ENCODE data around the gene NR2E3. TPM values are rescaled to one million over a fixed set of nuclear protein-coding genes. Genes with fewer than 3 reads are reported as not detected.

The NR2E3 gene
- polyA plus RNA-seq, 3 donors = not detected

DNA sequence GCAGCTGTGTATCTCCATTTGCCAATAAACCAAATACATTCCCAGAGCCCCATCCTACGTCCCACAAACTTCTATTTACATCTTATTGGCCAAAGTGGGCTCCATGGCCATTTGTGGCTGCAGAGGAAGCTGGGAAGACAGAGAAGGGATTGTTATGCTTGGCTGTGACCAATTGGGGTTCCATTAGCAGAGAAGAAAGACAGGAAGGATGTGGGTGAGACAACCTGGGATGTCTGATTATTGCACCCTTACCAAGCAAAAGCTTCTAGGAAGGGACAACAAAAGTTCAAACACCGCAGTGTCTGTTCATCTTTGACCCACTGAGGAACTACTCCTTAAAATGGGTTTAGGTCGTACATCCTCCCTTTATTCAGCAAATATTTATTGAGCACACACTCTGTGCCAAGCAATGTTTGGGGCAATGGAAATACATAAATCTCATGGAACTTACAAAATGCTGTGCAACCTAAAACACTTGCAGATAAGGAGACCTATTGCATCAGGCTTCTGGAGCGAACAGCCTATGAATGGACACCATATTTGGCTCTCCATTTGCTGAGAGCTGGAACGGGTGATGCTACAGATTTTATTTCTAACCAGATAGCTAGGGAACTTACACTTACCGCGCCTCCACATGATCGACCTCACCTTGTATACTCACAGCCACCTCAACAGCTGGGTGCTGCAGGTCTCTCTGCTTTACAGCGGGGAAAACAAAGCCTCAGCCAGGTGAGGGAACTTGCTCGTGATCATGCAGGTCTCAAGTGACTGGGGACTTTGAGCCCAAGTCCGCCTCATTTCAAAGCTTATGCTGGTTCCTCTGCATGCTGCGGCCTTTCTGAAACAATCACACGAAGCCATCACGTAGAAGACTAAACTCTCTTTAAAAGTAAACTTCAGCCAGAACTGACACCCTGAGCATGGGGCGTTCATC, 21.4 kb upstream of the NR2E3 start:
- Mint-ChIP-seq H3K27ac (no peak overlapping the region), H3K4me3 (no peak overlapping the region), H3K4me1 (no peaks in the 10 kb centered on the region), H3K9me3 (peaks cover 0 to 2% (median 0%) of the 10 kb centered on the region in 7 donors), H3K27me3 (ENCODE audit: low read depth in 3 of 3) (peaks cover 2 to 6% (median 5%) of the 10 kb centered on the region in 3 donors), H3K36me3 (no peaks in the 10 kb centered on the region)
- H3K27ac ChIP-seq (ENCODE audit: low read depth in 1 of 2, low read length in 2 of 2) = no peak overlapping the region
- no peak overlapping the region for H2AFZ ChIP-seq (ENCODE audit: insufficient read depth, low read depth, low read length, poor library complexity, severe bottlenecking)
- H3K4me3 ChIP-seq (replicated peaks in 1 of 3; ENCODE audit: low read depth in 2 of 3, low read length in 3 of 3) = no peak overlapping the region
- TF ChIP-seq CTCF (IDR thresholded peaks at IDR 0.05) = no peak
- no peaks in the 10 kb centered on the region for H3K36me3 ChIP-seq (replicated peaks in 1 of 2; ENCODE audit: control insufficient read depth in 1 of 2, insufficient read depth in 2 of 2, low read length in 2 of 2)
- no peak overlapping the region for H3K9ac ChIP-seq (ENCODE audit: insufficient read depth, low read length, poor library complexity, severe bottlenecking)
- H3K4me2 ChIP-seq (replicated peaks; ENCODE audit: extremely low read depth, low read length, poor library complexity, severe bottlenecking) = no peak overlapping the region
- H3K27me3 ChIP-seq (ENCODE audit: control insufficient read depth in 2 of 2, insufficient read depth in 2 of 2, low read length in 2 of 2) = no peaks in the 10 kb centered on the region
- 94% methylated on average over 14 of the region's 15 CpGs for WGBS (ENCODE audit: insufficient coverage)
- H3K9me3 ChIP-seq (replicated peaks in 1 of 2; ENCODE audit: control insufficient read depth in 1 of 2, insufficient read depth in 1 of 2, low read length in 2 of 2) = no peaks in the 10 kb centered on the region
- no peaks in the 10 kb centered on the region for H3K79me2 ChIP-seq (ENCODE audit: insufficient read depth, low read length)
- H3K4me1 ChIP-seq (ENCODE audit: control insufficient read depth in 1 of 2, insufficient read depth in 2 of 2, low read length in 2 of 2) = no peaks in the 10 kb centered on the region
- no peak for DNase-seq
- intact Hi-C loops (cut with micrococcal nuclease) = no loop called here
- H4K20me1 ChIP-seq (ENCODE audit: insufficient read depth, low read length) = no peaks in the 10 kb centered on the region

GRCh38 chr15:71789616-71790015, 20.7 kb upstream of the NR2E3 start:
- no peak overlapping the region for H3K4me2 ChIP-seq (replicated peaks; ENCODE audit: extremely low read depth, low read length, poor library complexity, severe bottlenecking)
- DNase-seq = no peak
- H3K9ac ChIP-seq (ENCODE audit: insufficient read depth, low read length, poor library complexity, severe bottlenecking) = no peak overlapping the region
- Mint-ChIP-seq H3K27ac (no peak overlapping the region), H3K36me3 (no peaks in the 10 kb centered on the region), H3K4me3 (no peak overlapping the region), H3K9me3 (peaks cover 0 to 4% (median 0%) of the 10 kb centered on the region in 7 donors), H3K27me3 (ENCODE audit: low read depth in 3 of 3) (peaks cover 2 to 6% (median 5%) of the 10 kb centered on the region in 3 donors), H3K4me1 (no peaks in the 10 kb centered on the region)
- H3K4me3 ChIP-seq (replicated peaks in 1 of 3; ENCODE audit: low read depth in 2 of 3, low read length in 3 of 3) = no peak overlapping the region
- no peaks in the 10 kb centered on the region for H3K4me1 ChIP-seq (ENCODE audit: control insufficient read depth in 1 of 2, insufficient read depth in 2 of 2, low read length in 2 of 2)
- H4K20me1 ChIP-seq (ENCODE audit: insufficient read depth, low read length) = no peaks in the 10 kb centered on the region
- no peaks in the 10 kb centered on the region for H3K27me3 ChIP-seq (ENCODE audit: control insufficient read depth in 2 of 2, insufficient read depth in 2 of 2, low read length in 2 of 2)
- no peak for TF ChIP-seq CTCF (IDR thresholded peaks at IDR 0.05)
- H3K79me2 ChIP-seq (ENCODE audit: insufficient read depth, low read length) = no peaks in the 10 kb centered on the region
- intact Hi-C loops (cut with micrococcal nuclease) = no loop called here
- no peaks in the 10 kb centered on the region for H3K36me3 ChIP-seq (replicated peaks in 1 of 2; ENCODE audit: control insufficient read depth in 1 of 2, insufficient read depth in 2 of 2, low read length in 2 of 2)
- 95% methylated on average over 6 of the region's 6 CpGs for WGBS (ENCODE audit: insufficient coverage)
- no peak overlapping the region for H2AFZ ChIP-seq (ENCODE audit: insufficient read depth, low read depth, low read length, poor library complexity, severe bottlenecking)
- H3K27ac ChIP-seq (ENCODE audit: low read depth in 1 of 2, low read length in 2 of 2) = no peak overlapping the region
- no peaks in the 10 kb centered on the region for H3K9me3 ChIP-seq (replicated peaks in 1 of 2; ENCODE audit: control insufficient read depth in 1 of 2, insufficient read depth in 1 of 2, low read length in 2 of 2)

Measured in CD14-positive monocyte (primary cell).